Stimulated activated CD4-positive, alpha-beta T cell treated with anti-CD3 and anti-CD28 coated beads, Interleukin-4, amount 100 ng/mL, for 24 hours (primary cell): ENCODE measurements around the gene STBD1.
"Not testable (repeated sequence)": the region's sequence is repeated elsewhere in the genome, so short reads cannot be mapped to it uniquely, and the experiment has no call there.

Experiments
- DNase-seq: peaks from one replicate; pipeline ENCODE4 v3.0.0-alpha.2; 2020

STBD1 gene

GRCh38 chr4:76305971-76306881 is at the start of gene STBD1:
Gene STBD1, plus strand, starts transcription at chr4:76306733. Its CDS starts 37 bp downstream, at chr4:76306770.
- DNase-seq = peak; percentile 19

GRCh38 chr4:76256968-76257367 is 49.6 kb upstream of the STBD1 start:
- no peak for DNase-seq

DNA sequence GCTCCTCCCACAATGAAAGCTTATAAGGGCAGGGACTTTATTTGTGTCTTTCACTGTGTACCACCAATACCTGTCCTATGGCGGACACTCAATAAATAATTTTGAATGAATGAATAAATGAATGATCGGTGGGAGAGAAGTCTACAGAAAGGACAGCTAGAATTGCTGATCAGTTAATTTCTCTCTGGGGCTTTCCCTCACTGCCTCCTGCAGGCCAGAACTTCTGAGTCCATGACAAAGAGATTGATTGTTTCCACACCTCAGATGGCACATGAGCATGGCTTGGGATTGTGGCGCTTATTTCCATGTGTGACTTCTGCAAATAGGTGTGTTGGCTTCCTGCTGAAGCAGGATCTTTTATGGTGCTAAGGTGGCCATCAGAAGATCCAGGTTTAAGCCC is 48.7 kb upstream of the STBD1 start:
- DNase-seq = no peak

DNA sequence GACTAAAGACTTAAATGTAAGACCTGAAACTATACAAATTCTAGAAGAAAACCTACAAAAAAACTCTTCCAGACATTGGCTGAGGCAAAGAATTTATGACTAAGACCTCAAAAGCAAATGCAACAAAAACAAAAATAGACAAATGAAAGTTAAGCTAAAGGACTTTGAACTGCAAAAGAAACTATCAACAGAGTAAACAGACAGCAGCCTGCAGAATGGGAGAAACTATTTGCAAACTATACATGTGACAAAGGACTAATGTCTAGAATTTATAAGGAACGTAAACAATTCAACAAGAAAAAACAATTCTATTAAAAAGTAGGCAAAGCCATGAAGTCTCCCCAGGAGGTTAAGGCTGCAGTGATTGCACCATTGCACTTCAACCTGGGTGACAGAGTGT is 46.0 kb upstream of the STBD1 start:
- DNase-seq = no peak

GRCh38 chr4:76265631-76266218 is 40.8 kb upstream of the STBD1 start:
- DNase-seq = no peak

GRCh38 chr4:76266627-76267026 is 39.9 kb upstream of the STBD1 start:
- DNase-seq = no peak

GRCh38 chr4:76267811-76268210 is 38.7 kb upstream of the STBD1 start:
- no peak for DNase-seq

- no peak for DNase-seq
Observed at GRCh38 chr4:76270244-76271175, 36.0 kb upstream of the STBD1 start.

DNA sequence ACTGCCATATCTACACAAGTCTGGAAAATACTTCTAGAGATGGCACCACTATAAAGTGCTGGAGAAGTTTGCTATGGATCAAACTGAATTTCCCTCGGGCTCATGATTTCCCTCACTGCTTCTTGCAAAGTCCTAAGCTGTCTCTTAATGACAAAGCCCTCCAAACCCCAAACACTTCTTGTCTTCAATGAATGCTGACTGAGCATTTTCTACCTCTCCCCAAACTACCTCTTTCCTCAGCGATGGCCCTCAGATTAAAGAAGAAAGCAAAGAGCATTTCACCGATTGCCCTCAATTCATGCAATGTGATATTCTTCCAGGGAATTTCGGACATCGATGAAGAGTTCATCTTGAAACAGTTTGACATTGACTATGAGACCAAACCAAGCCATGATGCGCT is 35.3 kb upstream of the STBD1 start:
- DNase-seq = no peak

- no peak for DNase-seq
Observed at GRCh38 chr4:76272073-76272472, 34.5 kb upstream of the STBD1 start.

DNA sequence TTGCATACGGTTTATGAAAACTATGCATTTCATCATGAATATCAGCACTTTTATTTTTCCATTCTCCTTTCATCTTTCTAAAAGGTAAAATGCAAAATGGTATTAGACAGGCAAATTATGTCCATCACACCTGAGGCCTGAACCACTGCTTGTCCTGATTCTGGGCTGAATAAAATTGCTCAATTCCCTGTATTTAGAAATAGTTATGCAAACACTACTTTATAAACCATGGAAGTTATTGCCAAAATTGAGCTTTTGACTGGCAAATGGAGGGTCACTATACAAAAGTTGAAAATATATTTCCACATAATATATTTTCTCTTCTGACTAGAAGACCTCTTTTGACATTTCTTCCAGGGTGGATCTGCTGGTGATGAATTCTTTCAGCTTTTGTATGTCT is 34.0 kb upstream of the STBD1 start:
- DNase-seq = no peak

DNA sequence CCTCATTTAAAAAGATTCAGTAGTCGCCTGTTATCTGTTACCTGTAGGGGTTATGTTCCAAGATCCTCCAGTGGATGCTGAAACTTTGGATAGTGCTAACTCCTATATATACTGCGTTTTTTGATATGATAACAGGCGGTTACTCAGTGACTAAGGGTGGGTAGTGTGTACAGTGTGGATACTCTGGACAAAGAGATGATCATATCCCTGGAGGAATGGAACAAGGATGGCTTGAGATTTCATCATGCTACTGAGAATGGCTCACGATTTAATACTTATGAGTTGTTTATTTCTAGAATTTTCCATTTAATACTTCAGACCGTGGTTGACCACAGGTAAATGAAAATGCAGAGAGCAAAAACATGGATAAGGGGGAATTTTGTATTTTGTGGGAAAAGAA is 33.5 kb upstream of the STBD1 start:
- no peak for DNase-seq

GRCh38 chr4:76275486-76276124 is 30.9 kb upstream of the STBD1 start:
- DNase-seq = no peak

DNA sequence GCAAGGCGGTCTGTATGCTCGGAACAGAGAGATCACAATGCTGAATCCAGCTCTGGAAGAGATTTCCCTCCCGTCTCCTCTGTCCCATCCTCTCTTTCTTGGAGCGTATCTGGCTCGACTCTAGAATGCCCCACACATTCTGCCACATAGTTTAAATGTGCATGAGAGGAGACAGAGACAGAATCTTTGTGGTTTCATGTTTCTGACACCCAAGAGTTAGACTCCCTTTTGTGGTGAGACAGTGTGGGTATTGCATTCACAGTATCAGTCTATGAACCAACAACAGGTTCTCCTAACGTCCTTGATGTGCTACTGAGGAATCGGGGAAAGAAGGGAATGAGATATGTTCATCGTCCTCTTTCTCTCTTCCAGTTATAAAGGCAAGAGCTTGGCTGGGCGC is 29.7 kb upstream of the STBD1 start:
- no peak for DNase-seq

GRCh38 chr4:76277667-76278066 is 28.9 kb upstream of the STBD1 start:
- DNase-seq = no peak

GRCh38 chr4:76278583-76278982 is 27.9 kb upstream of the STBD1 start:
- DNase-seq = no peak

DNA sequence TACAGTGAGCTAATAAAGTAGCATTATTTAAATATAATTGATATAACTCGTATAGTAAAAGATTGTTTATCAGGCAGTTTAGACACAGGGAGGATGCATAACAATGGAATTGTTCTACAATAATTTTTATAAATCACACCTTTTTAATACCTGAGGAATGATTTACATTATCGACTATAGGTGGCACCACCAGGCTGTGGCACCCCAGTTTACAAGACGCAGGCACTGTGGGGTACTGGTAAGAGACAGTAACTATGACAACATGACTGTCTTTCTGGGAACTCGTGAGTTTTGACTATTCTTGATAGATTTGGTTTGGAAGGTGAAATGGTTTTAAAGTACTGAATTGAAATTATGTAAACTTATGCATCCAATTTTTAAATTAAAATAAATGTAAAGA is 27.1 kb upstream of the STBD1 start:
- DNase-seq = no peak

DNA sequence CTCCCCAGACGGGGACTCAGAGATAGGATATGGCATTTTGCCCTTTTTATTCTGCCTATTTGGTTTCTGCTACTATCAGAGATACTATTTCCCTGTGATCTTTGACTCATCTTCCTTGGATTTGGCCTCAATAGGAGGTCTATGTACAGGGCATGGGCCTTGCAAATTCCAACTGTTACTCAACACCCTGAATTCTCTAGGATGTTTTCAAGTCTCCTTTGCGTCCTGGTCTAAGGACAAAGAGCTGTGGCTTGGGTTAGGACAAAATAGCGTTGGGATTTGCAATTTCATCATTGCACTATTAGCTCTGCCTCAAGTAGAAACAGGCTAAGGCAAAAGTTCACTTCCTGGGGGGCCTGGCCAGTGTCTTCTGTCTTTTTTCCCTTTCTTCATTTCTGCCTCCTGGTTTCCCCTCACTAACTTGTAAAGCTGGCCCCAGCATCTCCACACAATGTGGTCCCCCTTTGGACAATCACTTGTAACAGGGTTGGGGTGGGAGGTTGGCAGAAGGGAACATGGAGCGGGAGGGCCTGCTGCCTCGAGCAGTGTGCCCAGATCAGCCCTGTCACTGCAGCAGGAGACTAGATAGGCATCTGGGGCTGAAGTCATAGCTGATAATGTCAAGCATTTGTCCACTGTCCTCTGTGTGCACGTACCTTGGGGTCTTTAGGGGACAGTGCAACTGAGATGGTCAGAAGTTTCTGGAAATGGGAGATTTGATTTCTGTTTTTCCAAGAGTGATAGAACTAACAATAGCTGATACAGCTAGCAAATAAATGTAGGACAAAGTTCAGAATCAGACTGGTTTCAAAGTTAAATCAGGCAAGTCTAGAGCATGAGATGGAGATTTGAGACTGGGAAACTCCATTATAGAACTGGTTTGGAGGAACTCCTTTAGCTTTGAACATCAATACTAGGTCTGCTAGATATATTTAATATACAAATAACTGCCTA is 25.8 kb upstream of the STBD1 start:
- DNase-seq = no peak

- not testable (repeated sequence) for DNase-seq
Observed at GRCh38 chr4:76281594-76281993, 24.9 kb upstream of the STBD1 start.

DNA sequence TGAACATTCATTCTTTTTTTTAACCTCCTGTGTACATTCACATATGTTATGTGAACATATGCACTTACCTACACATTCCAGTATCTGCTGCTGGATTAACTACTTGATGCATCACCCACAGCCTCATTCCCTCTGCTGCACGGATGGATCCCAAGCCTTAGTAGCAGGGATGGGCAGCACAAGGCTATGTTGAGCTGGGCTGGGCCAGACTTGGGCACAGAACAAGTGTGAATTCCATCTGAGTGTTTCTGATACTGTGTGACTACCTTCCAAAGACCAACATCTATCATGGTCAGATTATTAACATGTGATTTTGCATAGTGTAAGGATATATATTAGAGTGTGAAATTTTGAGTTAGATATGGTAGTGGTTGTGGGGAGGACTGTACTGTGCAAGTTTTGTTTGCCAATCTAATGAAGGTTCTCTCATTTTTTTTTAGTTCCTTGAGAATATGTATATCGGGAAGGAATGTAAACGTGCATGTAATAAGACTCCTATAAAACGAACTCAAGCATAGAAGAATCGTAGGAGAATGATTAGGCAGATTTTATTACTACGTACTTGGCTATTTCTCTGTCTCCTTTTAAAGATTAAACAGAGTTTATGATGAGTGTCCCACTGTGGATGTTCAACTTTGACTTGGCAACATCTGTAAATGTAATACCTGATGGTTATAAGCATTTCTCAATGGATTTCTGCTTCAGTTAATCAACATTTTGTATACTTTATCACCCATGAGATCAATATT is 23.4 kb upstream of the STBD1 start:
- DNase-seq = no peak

DNA sequence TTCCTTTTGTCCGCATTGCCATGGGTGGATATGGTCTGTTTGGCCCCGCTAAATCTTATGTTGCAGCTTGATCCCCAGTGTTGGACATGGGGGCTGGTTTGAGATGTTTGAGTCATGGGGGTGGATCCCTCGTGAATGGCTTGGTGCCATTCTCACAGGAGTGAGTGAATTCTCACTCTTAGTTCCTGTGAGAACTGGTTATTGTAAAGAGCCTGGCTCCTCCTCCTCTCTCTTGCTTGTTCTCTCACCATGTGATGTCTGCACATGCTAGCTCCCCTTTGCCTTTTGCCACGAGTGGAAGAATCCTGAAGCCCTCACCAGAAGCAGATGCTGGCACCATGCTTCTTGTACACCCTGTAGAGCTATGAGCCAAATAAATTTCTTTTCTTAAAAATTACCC is 22.6 kb upstream of the STBD1 start:
- DNase-seq = no peak
